Lower leg skin (tissue), 3 donors: Measurements from ENCODE around the gene SF3B5.

ENCODE experiments used
- CTCF ChIP-seq, 3 donors: fragments of 450-650 bp; IDR thresholded peaks; one replicate each; pipeline ENCODE4 v1.5.1; 2016; ENCODE audit warnings: antibody characterized with exemption in 3 of 3, mild to moderate bottlenecking in 3 of 3, moderate library complexity in 2 of 3
- POLR2A ChIP-seq, 2 donors: fragments of 450-650 bp; IDR thresholded peaks; one replicate each; pipeline ENCODE4 v1.6.1; 2016 to 2017; ENCODE audit warnings: antibody characterized with exemption in 2 of 2, mild to moderate bottlenecking in 1 of 2, moderate library complexity in 1 of 2

GRCh38 chr6:144047688-144048087 is 47.7 kb downstream of the SF3B5 start:
- TF ChIP-seq CTCF (IDR thresholded peaks at IDR 0.05) (no peak), POLR2A (IDR thresholded peaks at IDR 0.05) (no peak)
